AG09319 (cell line): Measurements from ENCODE around the gene ACER3.
"Not testable (repeated sequence)": the region's sequence is repeated elsewhere in the genome, so short reads cannot be mapped to it uniquely, and the experiment has no call there.

Experiments
- DNase-seq: peaks from one replicate; pipeline ENCODE4 v3.0.0-alpha.2; 2010; ENCODE audit warnings: low read depth; ENCODE audit errors: extremely low read depth
- CTCF ChIP-seq: IDR thresholded peaks from 2 replicates; pipeline ENCODE4 v1.5.1; 2011; ENCODE audit warnings: low read depth, mild to moderate bottlenecking, inconsistent platforms, low read length, moderate library complexity

The ACER3 gene

DNA sequence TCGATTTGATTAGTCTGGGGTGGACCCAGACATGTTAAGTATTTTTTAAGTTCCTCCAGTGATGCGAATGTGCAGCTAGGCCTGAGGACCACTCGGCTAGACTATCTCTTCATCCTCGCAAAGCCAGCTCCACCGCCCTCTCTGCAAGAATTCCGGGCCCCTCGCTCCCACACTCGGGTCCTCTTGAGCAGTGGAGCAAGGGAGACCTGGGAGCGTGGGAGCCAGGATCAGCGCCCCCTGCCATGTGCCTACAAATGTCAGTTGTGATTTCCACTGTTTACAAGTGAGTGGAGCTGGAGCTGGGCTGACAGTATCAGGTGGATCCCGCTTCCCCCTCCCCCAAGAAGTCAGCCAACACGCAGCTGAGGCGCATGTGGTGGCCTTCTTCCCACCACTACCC, 180.2 kb downstream of the ACER3 start:
- TF ChIP-seq CTCF = no peak
- no peak for DNase-seq

- DNase-seq = no peak
- TF ChIP-seq CTCF = no peak
These were observed 181.5 kb downstream of the ACER3 start for GRCh38 chr11:77042111-77042726.

DNA sequence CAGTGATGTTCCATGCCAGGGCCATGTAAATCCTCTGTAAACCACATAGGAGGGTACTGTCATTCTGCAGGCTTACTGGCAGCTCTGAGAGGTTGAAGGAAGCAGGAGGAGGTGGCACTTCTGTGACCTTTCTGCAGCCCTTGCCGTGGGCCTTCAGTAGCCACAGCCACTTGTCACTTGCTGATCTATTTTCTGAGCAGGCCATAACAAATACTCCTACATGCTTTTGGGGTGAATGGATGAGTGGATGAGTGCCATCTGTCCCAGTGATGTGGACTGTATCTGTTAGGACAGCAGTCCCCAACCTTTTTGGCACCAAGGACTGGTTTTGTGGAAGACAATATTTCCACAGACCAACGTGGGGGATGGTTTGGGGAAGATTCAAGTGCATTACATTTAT, 183.6 kb downstream of the ACER3 start:
- no peak for TF ChIP-seq CTCF
- DNase-seq = no peak

GRCh38 chr11:77044886-77045285, 184.2 kb downstream of the ACER3 start:
- DNase-seq = no peak
- no peak for TF ChIP-seq CTCF

DNA sequence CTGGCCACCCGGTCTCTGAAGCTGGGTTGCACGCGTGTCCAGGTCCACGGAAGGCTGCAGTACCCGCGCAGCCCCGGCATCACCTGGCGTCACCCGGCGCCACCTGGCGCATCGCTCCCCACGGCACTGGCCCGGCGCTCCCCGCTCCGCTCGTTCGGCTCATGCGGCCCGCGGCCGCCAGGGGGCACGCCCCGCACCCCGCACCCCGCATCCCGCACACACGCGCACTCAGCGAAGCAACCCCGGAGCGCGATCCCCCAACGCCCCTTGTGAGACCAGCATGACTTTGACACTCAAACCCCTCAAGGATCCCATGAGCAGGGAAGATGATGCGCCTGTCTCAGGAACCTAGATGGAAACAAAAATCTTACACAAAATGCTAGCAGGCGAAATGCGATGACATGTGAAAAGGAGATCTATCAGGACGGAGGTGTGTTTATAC, 185.4 kb downstream of the ACER3 start:
- TF ChIP-seq CTCF = peak; percentile 46
- no peak for DNase-seq

DNA sequence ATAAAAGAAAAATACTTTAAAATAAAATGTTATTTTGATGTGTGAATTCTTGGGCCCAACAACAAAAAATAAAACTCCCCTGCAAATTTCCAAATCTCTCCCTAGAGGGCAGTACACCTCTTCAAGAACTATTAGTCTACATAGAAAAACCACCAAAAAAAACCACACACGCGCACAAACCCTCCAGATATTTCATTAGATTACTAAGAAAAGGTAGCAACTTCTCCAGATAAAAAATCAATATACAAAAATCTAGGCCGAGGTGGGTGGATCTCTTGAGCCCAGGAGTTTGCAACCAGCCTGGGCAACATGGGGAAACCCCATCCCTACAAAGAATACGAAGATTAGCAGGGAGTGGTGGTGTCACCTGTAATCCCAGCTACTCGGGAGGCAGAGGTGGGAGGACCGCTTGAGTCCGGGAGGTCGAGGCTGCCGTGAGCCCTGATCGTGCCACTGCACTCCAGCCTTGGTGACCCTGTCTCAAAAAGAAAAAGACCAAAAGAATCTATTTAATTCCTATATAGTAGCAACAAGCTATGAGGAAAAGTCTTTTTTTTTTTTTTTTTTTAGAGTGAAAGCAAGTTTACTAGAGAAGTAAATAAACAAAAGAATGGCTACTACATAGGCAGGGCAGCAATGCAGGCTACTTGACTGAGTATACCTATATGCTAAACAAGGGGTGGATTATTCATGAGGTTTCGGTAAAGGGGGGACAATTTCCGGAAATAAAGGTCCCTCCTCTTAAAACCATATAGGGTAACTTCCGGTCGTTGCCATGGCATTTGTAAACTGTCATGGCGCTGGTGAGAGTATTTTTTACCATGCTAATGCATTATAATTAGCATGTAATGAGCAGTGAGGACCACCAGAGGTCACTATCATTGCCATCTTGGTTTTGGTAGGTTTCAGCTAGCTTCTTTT, 186.5 kb downstream of the ACER3 start:
- TF ChIP-seq CTCF = peak; percentile 60
- DNase-seq = peak; percentile 82

- DNase-seq = not testable (repeated sequence)
These were observed 187.3 kb downstream of the ACER3 start for GRCh38 chr11:77047928-77048446.
